Activated CD4-positive, alpha-beta T cell treated with anti-CD3 and anti-CD28 coated beads, Interleukin-2, amount 50 U/mL, for 16 hours (primary cell): ENCODE results near the gene FSTL4.

Source experiments
- DNase-seq: peaks from one replicate; pipeline ENCODE4 v3.0.0-alpha.2; 2020

Gene FSTL4

DNA sequence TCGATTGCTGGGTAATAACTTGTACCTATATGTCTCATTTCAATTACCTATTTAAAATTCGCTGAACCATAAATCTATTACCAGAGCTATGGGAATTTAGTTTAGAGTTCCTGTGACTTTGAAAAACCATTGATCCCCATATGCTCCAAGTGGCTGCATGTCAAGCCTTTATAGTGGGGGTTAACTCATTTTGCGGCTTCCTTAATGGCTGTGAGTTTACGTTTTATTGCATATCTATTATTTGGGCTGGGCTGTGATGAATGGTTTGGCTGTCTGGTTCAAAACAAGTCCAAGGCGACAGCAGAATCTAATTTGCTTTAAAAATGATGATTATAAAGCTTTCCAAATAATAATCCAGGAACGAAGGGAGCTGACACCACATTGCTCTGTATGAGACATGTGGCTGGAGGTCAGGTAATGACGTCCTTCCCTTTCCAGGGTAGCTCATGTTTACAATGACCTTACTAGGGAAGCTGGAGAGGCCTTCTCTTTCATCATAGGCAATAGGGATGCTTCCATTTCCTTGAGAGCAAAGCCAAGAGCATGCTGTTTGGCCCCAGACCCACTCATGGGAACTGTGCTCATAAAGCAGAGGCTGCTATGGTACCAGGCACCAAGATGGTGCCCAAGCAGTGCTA, 302.2 kb downstream of the FSTL4 start:
- no peak for DNase-seq

DNA sequence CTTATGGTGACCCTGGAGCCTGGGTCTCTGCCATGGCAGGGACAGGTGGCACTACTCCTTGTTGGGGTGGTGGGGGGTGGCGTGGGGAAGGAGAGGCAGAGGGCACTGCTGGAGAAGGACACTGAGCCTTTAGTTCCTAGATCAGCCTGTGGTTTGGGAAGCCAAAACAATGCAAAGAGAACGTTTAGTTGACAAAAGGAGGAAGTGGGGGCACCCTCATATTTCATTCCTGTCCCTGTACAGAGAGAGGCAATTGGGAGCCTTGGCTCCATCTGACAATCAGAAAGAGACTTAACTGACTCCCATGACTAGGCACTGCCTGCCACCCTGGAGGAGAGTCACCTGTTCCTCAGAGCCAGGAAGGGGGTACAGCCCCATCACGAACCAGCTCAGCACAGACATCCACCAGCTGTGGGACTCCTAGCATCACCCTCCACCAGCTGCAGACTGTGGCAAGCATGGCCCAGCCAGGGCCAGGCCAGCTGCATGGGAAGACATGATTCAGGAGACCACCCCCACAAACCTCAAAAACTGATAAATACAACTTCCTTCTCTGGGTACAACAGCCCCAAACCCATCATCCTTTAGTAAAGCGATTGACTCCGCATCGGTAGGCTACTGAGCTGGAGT, 303.1 kb downstream of the FSTL4 start:
- no peak for DNase-seq

DNA sequence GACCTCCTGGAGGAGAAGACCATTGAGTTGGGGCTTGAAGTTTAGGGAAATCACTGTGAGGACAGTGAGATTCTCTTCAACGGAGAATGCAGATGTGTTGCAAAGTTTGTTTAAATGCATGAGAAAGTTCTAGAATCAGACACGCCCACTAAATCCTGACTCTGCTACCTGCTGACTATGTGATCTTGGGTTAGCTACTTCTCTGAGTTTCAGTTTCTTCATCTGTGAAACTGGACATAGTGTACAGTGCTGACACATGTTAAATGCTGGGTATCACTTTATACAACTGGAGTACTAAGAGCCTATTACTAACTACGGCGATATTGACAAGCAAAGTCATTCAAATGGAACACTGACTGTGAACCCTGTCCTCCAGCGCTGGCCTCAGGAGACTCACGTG, 305.1 kb downstream of the FSTL4 start:
- DNase-seq: no peak

DNA sequence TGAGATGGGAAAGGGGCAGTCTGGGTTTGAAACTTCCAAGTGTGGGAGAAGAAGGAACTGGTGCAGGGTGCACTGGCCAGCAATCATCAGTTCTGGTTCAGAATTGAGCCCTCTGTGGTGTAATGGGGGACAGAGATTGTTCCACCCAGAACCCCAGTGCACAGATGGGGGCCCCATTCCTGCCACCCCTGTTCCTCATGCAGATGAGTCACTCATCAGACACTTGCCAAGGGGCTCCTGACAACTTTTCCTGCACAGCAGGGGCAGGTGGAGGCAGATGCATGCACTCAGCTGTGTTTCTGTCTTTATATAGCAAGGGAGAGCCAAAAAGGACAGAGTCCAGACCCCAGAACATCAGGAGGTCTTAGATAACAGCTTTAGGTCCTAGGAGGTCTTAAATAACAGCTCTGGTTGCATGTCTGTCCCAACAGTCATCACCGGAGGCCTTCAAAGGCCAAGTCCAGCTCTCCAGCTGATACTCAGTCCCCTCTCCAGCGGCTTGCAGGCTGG, 307.6 kb downstream of the FSTL4 start:
- DNase-seq: no peak

DNA sequence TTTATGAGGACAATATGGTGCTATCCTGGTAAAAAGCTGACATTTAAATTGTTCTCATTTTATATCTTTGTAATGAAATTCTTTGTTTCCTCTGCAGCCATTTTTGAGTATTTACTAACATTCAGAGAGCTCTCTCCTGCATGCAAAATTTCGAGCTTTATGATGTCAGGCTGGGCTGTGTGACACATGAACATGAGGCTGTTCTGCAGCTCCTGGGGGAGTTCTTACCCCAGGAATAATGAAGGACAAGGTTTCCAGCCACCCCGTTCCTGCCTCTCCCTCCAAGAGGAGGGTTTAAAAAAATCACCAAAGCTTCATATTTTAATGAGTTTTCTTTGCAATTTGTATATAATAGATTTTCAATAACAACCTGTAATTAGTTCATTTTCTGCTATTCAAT, 308.2 kb downstream of the FSTL4 start:
- DNase-seq: no peak

DNA sequence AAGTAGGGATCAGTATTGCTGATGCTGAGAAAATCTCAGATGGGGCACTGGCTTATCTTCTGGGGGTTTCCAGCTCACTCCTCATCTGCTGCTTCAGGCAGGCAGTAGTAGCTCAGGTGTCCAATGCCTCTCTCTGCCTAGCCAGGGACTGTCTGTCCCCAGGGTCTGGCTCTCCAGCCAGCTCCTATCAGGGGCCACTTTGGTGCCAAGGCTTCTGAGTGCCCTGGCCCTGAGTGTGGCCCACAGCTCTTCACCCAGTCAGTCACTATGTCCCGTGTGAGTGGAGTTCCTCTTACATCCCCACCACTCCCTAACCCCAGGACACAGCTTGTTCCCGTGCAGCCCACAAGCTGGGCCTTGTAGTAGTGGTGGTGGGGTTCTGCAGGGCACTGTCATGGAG, 309.0 kb downstream of the FSTL4 start:
- DNase-seq: no peak

DNA sequence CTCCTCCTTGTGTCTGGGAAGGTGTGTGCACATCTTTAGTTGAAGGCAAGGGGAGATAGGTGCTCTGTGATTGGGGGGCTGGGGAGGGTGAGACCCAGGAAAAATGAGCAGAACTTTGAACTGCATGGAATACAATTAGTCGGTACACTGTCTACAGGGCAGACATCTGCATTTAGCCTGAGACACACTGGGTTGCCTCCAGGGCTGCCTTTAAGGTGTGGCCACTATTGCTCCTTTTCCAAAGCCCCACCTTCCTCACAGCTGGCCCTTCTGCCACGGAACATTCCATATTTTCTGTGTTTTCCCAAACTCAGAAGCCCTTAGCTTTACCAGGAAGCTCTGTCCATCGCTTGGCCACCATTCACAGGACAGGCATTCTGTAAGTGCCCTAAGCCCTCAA, 312.6 kb downstream of the FSTL4 start:
- DNase-seq: no peak

DNA sequence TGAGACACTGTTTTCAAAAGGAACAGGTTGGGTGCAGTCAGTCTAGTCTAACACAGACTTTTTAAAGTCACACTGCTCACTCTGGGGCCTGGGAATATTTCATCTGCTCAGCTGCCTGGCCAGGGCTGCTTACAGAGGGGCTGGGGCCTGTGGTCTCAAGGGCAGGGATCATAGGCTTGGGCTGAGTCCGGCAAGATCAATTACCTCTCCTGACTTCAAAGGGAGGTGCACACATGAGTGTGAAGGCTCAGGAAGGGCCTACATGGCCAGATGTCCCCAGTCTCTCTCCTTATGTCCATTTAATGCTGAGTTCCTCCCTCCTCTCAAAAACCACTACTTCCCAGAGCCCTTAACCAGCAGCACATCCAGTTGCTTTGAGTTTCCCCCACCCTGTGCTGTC, 313.3 kb downstream of the FSTL4 start:
- DNase-seq: no peak

DNA sequence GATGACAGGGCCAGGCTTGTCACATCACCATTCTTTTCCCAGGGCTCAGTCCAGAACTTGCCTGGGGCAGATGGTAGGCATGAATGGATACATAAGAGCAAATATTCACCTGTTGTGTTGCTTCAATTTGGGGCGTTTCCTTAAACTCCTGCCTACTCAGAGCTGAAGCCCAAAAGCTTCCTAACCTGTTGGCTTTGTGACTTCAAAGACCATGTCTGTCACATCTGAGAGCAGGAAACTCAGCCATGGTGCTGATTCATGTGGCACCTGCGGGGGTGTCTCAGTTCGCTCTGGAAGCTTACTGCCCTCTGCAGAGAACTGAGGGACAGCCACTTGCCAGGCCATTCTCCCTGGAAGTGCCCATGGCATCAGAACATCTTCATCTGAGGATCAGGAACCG, 313.9 kb downstream of the FSTL4 start:
- DNase-seq: peak; percentile 6

DNA sequence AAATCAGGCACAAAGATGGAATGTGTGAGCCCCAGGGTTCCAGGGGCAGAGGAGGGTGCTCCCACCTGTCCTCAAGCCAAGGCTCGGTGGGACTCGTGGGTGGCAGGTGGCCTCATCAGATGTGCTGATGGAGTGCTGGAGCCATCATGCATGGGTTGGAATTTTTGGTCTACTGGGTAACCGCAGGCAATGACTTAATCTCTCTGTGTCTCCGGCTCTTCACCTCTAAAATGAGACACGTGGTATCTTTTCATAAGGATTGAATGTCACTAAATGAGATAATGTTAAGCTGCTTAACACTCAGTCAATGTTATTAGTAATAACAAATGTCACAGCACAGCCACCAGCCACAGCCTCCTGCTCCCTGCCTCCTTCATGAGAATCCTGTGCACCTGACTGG, 315.0 kb downstream of the FSTL4 start:
- no peak for DNase-seq

DNA sequence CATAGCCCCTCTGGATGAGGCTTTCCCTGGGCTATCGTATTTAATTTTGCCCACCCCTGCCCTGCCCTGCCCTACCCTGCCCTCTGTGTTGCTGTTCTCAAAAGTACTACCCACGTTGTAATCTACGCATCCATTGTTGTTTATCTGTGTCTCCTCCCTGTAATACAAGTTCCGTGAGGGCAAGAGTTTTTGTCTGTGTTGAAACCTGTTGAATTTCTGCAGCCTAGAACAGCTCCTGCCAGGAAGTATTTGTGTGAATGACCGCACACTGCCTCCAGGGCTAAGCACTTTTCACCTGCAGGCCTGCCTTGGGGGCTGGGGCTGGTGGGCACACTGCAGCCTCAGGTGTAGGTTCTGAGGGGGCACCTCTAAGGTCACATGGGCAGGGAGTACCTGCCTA, 315.7 kb downstream of the FSTL4 start:
- no peak for DNase-seq

DNA sequence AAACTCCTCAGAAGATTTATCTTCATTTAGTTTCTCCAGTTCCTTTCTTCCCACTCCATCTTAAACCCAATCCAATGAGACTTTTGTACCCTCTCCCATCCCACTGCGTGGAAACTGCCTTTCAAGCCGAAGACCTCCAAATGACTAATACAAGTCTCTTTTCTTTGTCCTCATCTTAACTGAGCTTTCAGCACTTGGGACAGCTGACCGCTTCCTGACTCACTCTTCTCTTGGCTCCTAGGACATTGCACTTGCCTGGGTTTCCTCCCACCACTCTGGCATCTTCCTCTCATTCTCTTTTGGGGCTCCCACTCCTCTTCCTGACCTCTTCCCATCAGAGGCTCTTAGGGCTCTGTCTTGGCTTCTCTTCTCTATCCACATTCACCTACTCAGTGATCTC, 316.8 kb downstream of the FSTL4 start:
- no peak for DNase-seq

DNA sequence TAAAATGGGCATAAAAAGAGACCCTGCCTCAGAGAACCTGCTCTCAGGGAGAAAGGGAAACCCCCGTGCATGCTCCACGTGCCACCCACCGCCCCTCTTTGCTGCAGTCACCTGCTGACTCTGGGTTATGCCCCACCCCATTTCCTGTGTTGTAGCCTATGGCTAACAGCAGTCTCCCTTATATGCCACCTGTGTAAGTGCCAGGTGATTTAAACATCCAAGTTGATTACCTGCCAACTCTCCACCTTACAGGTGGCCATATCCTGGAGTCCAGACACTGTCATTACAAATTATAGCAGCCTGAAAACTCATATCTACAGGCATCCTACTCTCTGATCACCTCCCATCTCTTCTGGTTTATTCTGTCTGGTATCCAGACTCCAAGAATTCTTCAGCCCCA, 318.0 kb downstream of the FSTL4 start:
- DNase-seq: no peak

DNA sequence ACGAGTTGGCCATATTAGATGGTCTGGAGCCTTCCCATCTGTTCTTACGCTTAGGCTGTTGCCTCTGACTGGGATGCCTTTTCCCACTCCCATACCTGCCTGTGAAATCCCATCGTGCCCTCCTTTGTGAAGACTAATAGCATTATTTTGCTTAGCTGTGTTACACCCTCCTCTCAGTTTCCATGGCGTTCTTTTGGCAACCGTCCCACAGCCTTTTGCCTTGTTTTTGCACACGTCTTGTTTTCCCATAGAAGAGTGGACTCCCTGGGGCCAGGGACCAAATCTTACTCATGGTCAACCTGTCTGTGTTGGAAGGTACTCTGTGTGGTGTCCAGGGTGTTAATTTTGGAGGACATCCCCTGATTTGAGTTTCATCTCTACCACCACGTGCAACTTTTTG, 318.4 kb downstream of the FSTL4 start:
- no peak for DNase-seq

DNA sequence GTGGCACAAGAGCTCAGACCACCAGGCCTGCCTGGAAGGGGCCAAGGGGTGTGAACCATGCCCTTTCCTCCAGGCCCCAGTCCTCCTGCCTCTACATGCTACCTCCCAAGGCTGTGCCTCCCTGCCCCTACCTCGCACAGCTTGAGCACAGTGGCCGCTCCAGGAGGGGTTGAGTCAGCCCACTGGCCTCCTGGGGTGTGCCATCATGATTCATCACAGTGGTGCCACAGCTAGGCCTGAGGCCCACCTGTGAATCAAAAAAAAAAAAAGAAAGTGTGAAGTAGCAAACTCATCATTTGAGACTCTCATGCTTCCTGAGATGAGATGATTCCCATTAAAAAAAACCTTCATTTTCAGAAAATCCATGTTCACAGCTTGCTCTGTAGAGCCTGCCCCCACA, 320.0 kb downstream of the FSTL4 start:
- DNase-seq: peak; percentile 28

DNA sequence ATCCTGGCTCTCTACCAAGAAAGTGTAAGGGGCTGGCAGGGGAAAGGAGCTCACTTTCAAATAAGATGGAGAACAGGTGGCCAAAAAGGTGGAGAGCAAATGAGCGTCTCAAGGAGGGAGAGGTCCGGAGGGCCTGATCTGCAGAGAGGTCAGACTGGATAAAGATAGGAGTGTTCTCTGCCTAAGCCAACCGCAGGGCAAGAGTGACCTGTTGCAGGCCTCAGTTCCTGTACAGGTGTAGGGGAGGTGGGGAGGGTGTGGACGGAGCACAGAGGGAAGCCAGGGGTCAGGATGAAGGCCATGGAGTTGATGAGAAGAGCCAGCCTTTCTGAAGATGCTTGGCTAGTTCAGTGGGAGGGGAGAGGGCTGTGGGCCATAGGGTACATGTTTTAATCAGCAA, 320.8 kb downstream of the FSTL4 start:
- no peak for DNase-seq

DNA sequence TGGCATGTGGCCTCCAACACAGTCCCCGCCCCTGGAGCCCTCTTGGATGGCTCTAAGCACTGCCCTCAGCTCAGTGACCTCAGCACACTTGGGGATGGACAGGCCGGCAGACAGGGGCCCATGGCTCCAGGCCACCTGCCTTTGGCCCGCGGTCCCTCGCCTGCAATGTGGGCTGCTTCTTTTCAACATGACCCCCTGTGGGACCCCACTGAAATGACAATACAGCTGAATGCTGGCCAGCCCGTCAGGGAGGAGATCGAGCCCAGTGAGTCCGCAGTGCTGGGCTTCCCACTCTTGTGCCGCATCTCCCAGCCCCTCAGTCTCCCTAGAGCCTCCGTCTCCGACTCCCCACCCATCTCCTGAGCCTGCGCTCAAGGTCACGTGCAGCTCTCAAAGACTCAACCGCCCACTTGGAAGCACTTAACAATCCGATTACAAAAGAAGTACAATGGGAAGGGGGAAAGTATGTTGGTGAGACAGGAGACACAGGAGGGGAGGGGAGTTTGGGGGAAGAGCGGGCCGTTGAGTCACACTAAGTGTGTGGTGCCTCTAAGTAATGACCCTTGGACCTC, 321.6 kb downstream of the FSTL4 start:
- no peak for DNase-seq

DNA sequence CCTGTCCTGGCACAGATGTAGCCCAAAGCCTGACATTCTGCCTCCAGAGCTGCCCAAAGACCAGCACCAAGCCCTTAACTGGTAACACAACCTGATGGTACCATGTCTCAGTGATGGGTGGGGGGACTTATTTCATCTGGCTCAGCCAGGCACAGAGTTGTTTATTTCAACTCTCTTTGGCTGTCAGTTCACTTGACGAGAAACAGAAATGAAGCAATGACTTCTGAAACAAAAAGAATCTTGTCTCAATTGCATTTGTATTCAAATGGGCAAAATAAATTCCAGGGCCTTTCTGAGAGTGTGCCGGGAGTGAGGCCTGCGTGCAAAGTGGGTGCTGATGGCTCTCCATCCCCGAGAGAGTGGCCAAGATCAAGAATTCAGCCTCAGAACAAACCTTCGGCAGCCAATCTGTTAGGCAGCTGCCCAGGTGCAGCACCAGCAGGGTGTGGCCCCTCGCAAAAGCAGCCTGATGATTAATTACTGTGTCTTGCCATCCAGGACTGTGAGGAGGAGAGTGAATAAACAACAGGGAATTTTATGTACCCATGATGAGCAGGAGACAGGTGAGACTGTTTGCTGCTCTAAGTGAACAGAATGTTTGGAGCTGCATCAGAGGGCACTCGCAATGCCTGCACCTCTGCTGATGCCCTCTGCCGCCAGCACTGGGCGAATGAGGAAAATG, 322.5 kb downstream of the FSTL4 start:
- no peak for DNase-seq

DNA sequence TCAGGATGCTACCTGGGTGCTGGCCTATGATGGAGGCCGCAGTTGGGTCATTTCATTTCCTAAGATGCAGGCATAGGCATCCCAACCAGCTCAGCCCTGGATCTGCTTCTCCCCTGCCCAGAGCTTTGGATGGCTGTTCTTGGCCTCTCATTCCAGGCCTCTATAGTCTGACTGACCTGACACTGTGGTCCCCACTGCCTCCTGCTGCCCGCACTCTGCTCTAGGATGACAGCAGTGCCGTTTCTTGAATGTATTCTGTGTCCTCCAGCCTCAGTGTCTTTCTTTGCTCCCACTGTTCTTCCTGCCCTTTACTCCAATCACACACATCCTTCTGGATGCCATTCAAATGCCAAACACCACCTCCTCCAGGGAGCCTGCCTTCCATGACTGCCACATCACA, 324.8 kb downstream of the FSTL4 start:
- DNase-seq: peak; percentile 10

DNA sequence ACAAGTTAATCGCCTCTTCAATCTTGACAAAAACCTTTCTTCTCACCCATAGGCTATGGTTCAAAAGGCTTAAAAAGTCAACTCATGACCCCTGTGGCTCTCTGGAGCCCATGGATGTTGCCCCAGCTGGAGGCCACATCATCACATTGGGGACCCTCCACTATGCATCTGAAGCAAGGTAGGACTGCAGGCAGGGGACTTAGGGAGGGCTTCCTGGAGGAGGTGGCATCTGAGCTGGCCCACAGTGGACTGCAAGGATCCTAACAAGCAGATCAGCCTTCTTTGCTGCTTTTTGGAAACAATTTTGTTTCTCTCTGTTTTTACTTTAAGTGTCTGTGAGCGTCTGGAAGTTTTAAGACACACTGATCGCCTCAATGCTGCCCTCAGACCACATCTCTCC, 325.9 kb downstream of the FSTL4 start:
- DNase-seq: no peak

DNA sequence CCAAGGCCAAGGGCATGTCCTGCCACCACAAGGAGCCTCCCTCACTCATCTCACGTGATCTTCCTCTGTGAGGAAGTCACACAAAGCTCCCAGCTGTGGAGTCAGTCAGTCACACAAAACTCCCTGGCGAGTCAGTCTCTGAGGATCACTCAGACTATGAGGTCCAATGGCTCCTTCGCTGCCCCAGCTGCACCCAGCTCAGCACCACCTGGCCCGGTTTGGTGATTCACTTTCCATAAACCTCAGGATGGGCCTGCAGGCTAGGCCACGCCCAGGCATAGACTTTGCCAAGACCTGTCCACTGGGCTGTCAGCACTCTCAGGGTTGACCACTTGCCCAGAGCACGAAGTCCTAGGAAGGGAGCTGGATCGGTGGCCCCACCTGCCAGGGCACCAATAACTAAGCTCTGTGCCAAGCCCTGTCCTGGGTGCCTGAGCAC, 326.7 kb downstream of the FSTL4 start:
- no peak for DNase-seq

DNA sequence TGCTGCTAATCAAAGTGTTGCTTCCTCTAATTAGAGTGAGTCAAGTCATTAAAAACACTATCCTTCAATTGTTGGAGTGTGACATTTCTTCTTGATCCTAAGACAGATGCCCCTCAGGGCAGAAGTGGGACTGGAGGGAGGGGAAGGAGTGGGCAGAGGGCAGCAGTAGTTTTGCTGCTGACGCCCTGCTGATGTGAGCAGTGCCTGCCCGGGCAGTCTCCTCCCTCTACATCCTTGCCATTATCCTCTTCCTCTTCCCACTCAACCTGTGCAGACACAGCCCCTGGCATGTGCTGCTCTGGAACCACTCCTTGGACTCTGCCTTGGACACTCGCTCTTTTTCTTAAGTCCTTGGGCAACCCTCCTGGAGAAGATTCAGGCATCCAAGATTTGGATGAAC, 328.0 kb downstream of the FSTL4 start:
- DNase-seq: no peak

DNA sequence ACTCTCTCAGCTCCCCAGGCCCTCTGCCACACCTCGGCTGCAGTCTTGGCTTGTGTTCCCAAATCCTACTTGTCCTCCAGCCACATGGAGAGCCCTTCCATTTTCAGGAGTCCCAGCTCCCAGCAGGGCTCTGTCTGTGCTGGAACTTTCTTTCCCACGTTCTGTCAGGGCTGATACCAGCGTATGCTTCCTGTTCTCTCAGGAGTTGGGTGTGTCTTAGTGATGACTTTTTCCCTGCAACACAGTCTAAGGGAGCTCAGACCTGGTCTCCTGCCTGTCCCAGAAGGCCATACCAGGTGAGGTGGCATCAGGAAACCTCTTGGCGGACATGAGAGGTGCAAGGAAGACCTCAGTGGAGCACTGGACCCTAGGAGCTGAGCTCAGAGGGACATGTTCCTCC, 334.0 kb downstream of the FSTL4 start:
- no peak for DNase-seq

DNA sequence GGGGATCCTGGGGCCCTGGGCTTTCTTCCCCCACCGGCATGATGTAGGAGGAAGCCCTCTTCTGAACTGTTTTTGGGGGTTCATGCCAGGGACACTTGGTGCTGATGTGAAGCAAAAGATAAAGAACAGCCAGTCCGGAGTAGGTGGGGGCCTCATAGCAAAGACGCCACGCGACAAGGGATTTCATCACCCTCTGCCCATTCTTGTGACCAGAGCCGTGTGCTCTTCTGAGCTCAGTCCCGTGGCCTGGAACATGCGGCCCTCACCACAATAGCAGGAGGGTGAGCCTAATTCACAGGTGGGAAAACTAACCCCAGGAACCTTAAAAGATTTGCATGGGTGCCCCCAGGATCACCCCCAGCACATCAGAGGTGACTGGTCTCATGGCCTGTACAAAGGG, 334.6 kb downstream of the FSTL4 start:
- DNase-seq: no peak
